Measurements from ENCODE around the gene ROCK2. TPM values are rescaled to one million over a fixed set of nuclear protein-coding genes. Genes with fewer than 3 reads are reported as not detected.
A peak's percentile ranks its signal among the peaks of the same experiment; 100 is the strongest.

Gene ROCK2
- total RNA-seq, 1 experiment from 2014 or later = 64.4 TPM

GRCh38 chr2:11157296-11157695, 187.1 kb downstream of the ROCK2 start:
- Mint-ChIP-seq H3K27me3 (ENCODE audit: insufficient read depth, unreplicated experiment) (no peaks in the 10 kb centered on the region), H3K4me1 (ENCODE audit: low read depth, unreplicated experiment) (no peaks in the 10 kb centered on the region), H3K27ac (ENCODE audit: unreplicated experiment) (no peak overlapping the region), H3K36me3 (ENCODE audit: insufficient read depth, unreplicated experiment) (peaks cover 5% of the 10 kb centered on the region), H3K4me3 (ENCODE audit: unreplicated experiment) (no peak overlapping the region), H3K9me3 (ENCODE audit: unreplicated experiment) (no peaks in the 10 kb centered on the region)
- Histone ChIP-seq H3K27me3 (replicated peaks; ENCODE audit: control insufficient read depth, insufficient read depth, low read length) (no peaks in the 10 kb centered on the region), H3K36me3 (ENCODE audit: control insufficient read depth, insufficient read depth, low read length) (no peaks in the 10 kb centered on the region), H3K4me1 (peaks cover 11% of the 10 kb centered on the region), H3K9me3 (no peaks in the 10 kb centered on the region), H3K4me3 (ENCODE audit: low read depth, low read length) (no peak overlapping the region)
- no peak for DNase-seq
- CTCF ChIA-PET = interaction anchor here (0.8 kb wide), 1 partner anchor 25 kb away, joined by 3 read pairs; no protein-coding TSS in a partner anchor
- BruUV-seq (replicated peaks) = no TSS peak
- POLR2A ChIA-PET = no interaction called here
- TF ChIP-seq CTCF (IDR thresholded peaks at IDR 0.05; ENCODE audit: insufficient read depth in 1 of 2, low read depth in 1 of 2, low read length in 1 of 2, severe bottlenecking in 1 of 2, unreplicated experiment in 1 of 2) = no peak
- intact Hi-C loops (cut with micrococcal nuclease; ENCODE audit: unreplicated experiment) = loop anchor here (5.0 to 10.0 kb wide), 2 partner anchors 188 to 1230 kb away; partner anchors contain the start of gene ROCK2

GRCh38 chr2:11156396-11157075, 187.9 kb downstream of the ROCK2 start:
- Histone ChIP-seq H3K36me3 (ENCODE audit: control insufficient read depth, insufficient read depth, low read length) (no peaks in the 10 kb centered on the region), H3K4me1 (peaks cover 11% of the 10 kb centered on the region), H3K9me3 (no peaks in the 10 kb centered on the region), H3K4me3 (ENCODE audit: low read depth, low read length) (no peak overlapping the region), H3K27me3 (replicated peaks; ENCODE audit: control insufficient read depth, insufficient read depth, low read length) (no peaks in the 10 kb centered on the region)
- POLR2A ChIA-PET = no interaction called here
- intact Hi-C loops (cut with micrococcal nuclease; ENCODE audit: unreplicated experiment) = loop anchor here (5.0 to 10.0 kb wide), 2 partner anchors 188 to 1231 kb away; partner anchors contain the start of gene ROCK2
- no peak for DNase-seq
- CTCF ChIA-PET = interaction anchor here (0.8 kb wide), 1 partner anchor 24 kb away, joined by 3 read pairs; no protein-coding TSS in a partner anchor
- no TSS peak for BruUV-seq (replicated peaks)
- no peaks in the 10 kb centered on the region for H3K9me3 Mint-ChIP-seq (ENCODE audit: unreplicated experiment)
- H3K4me1 Mint-ChIP-seq (ENCODE audit: low read depth, unreplicated experiment) = no peaks in the 10 kb centered on the region
- no peaks in the 10 kb centered on the region for H3K27me3 Mint-ChIP-seq (ENCODE audit: insufficient read depth, unreplicated experiment)
- TF ChIP-seq CTCF (IDR thresholded peaks at IDR 0.05; ENCODE audit: insufficient read depth in 1 of 2, low read depth in 1 of 2, low read length in 1 of 2, severe bottlenecking in 1 of 2, unreplicated experiment in 1 of 2) = no peak
- peaks cover 5% of the 10 kb centered on the region for H3K36me3 Mint-ChIP-seq (ENCODE audit: insufficient read depth, unreplicated experiment)
- peak overlapping the region; percentile 55 for H3K4me3 Mint-ChIP-seq (ENCODE audit: unreplicated experiment)
- no peak overlapping the region for H3K27ac Mint-ChIP-seq (ENCODE audit: unreplicated experiment)

GRCh38 chr2:11155381-11156035, 188.9 kb downstream of the ROCK2 start, which contains the start of gene SLC66A3:
TSS of gene SLC66A3 (plus strand) at chr2:11155467. CDS start at chr2:11155547, 80 bp downstream.
- Mint-ChIP-seq H3K27me3 (ENCODE audit: insufficient read depth, unreplicated experiment) (no peaks in the 10 kb centered on the region), H3K27ac (ENCODE audit: unreplicated experiment) (peak within 1 kb of the TSS; percentile 92), H3K9me3 (ENCODE audit: unreplicated experiment) (no peaks in the 10 kb centered on the region), H3K4me1 (ENCODE audit: low read depth, unreplicated experiment) (no peaks in the 10 kb centered on the region), H3K4me3 (ENCODE audit: unreplicated experiment) (peak within 1 kb of the TSS; percentile 55), H3K36me3 (ENCODE audit: insufficient read depth, unreplicated experiment) (peaks cover 5% of the 10 kb centered on the region)
- peak in 1 of 2 experiments; percentile 94 for DNase-seq
- TF ChIP-seq CTCF (IDR thresholded peaks at IDR 0.05; ENCODE audit: insufficient read depth in 1 of 2, low read depth in 1 of 2, low read length in 1 of 2, severe bottlenecking in 1 of 2, unreplicated experiment in 1 of 2) = peak in 1 of 2 experiments; percentile 28
- peaks cover 11% of the 10 kb centered on the region for H3K4me1 ChIP-seq
- H3K9me3 ChIP-seq = no peaks in the 10 kb centered on the region
- ChIA-PET CTCF (interaction anchor here (0.7 to 1.5 kb wide), 4 partner anchors 22 to 262 kb away, joined by 3 to 10 read pairs (median 7); partner anchors contain the start of gene ROCK2), POLR2A (interaction anchor here (1.6 kb wide), 1 partner anchor 23 kb away, joined by 11 read pairs; a partner anchor contains a TSS)
- H3K27me3 ChIP-seq (replicated peaks; ENCODE audit: control insufficient read depth, insufficient read depth, low read length) = no peaks in the 10 kb centered on the region
- H3K4me3 ChIP-seq (ENCODE audit: low read depth, low read length) = peak within 1 kb of the TSS; percentile 65
- no TSS peak for BruUV-seq (replicated peaks)
- no peaks in the 10 kb centered on the region for H3K36me3 ChIP-seq (ENCODE audit: control insufficient read depth, insufficient read depth, low read length)
- intact Hi-C loops (cut with micrococcal nuclease; ENCODE audit: unreplicated experiment) = loop anchor here (2.0 to 10.0 kb wide), 3 partner anchors 23 to 1232 kb away; partner anchors contain the start of gene ROCK2
